ENCODE results near the gene TBC1D10B. TPM values are rescaled to one million over a fixed set of nuclear protein-coding genes. Genes with fewer than 3 reads are reported as not detected.
A peak's percentile ranks its signal among the peaks of the same experiment; 100 is the strongest.

TBC1D10B gene
- total and polyA plus RNA-seq, 9 of the 15 experiments (the other 6 are each of a cell fraction or from before 2014, with no cell fraction given), result 2.2 to 55.4 (median 17.5) TPM

DNA sequence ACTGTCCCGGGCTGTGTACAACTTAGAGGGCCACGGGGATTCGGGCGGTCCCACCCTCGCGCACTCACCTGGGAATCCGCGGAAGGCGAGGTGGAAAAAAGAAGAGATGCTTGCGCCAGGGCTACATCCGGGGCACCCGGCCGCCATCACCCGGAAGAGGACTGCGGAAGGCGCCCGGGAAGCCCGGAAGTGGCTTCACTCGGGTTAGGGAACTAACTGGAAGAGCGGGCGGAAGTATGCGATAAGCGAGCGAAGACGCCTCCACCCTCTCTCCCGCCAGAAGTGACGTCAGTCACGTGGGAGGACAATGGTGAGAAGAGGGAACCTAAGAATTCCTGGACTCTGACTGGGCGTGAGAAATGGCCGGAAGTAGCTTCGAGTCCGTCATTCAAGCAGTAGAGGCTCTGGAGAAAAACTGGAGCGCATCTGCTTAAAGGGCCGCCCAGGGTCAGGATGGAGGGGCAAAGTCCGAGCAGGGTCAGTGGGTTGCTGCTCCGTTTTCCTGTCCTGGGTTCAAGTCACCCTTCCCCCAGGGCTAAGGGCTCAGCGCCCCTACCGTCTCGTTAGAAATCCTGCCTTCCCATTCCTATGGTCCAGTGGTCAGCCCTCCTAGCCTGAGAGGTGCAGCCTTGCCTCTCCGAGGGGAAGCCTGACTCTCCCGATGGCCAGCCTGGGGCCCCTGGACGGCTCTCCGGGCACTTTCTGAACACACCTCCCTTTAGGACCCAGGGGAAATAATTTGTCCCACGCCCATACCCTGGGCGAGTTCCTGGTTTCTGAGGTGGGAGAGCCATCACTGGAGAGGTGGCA, 14.9 kb downstream of the TBC1D10B start, which contains the start of gene CD2BP2 (continued):
- TF ChIP-seq TOE1 (IDR thresholded peaks at IDR 0.05; ENCODE audit: borderline replicate concordance), result peak; percentile 93
- no peak for TF ChIP-seq TOE1 (CRISPR knock-in tag; IDR thresholded peaks at IDR 0.05; ENCODE audit: borderline replicate concordance, low read depth)
- TF ChIP-seq, protein P1, sequence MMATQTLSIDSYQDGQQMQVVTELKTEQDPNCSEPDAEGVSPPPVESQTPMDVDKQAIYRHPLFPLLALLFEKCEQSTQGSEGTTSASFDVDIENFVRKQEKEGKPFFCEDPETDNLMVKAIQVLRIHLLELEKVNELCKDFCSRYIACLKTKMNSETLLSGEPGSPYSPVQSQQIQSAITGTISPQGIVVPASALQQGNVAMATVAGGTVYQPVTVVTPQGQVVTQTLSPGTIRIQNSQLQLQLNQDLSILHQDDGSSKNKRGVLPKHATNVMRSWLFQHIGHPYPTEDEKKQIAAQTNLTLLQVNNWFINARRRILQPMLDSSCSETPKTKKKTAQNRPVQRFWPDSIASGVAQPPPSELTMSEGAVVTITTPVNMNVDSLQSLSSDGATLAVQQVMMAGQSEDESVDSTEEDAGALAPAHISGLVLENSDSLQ (IDR thresholded peaks at IDR 0.05), result peak; percentile 85
- TF ChIP-seq, protein P2, sequence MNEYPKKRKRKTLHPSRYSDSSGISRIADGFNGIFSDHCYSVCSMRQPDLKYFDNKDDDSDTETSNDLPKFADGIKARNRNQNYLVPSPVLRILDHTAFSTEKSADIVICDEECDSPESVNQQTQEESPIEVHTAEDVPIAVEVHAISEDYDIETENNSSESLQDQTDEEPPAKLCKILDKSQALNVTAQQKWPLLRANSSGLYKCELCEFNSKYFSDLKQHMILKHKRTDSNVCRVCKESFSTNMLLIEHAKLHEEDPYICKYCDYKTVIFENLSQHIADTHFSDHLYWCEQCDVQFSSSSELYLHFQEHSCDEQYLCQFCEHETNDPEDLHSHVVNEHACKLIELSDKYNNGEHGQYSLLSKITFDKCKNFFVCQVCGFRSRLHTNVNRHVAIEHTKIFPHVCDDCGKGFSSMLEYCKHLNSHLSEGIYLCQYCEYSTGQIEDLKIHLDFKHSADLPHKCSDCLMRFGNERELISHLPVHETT (CRISPR knock-in tag; conservative IDR thresholded peaks at IDR 0.05 in 1 of 2, IDR thresholded peaks at IDR 0.05 in 1 of 2), result 0 out of 4 replicates have a peak, but pooled peaks of 1 of the 2 experiments have one; percentile 52
- TF ChIP-seq ZNF507 (tag; conservative IDR thresholded peaks at IDR 0.05), result no peak
- TF ChIP-seq SPI1 (IDR thresholded peaks at IDR 0.05; ENCODE audit: borderline replicate concordance, low read depth, low read length), result peak; percentile 57
- TF ChIP-seq, protein P3, sequence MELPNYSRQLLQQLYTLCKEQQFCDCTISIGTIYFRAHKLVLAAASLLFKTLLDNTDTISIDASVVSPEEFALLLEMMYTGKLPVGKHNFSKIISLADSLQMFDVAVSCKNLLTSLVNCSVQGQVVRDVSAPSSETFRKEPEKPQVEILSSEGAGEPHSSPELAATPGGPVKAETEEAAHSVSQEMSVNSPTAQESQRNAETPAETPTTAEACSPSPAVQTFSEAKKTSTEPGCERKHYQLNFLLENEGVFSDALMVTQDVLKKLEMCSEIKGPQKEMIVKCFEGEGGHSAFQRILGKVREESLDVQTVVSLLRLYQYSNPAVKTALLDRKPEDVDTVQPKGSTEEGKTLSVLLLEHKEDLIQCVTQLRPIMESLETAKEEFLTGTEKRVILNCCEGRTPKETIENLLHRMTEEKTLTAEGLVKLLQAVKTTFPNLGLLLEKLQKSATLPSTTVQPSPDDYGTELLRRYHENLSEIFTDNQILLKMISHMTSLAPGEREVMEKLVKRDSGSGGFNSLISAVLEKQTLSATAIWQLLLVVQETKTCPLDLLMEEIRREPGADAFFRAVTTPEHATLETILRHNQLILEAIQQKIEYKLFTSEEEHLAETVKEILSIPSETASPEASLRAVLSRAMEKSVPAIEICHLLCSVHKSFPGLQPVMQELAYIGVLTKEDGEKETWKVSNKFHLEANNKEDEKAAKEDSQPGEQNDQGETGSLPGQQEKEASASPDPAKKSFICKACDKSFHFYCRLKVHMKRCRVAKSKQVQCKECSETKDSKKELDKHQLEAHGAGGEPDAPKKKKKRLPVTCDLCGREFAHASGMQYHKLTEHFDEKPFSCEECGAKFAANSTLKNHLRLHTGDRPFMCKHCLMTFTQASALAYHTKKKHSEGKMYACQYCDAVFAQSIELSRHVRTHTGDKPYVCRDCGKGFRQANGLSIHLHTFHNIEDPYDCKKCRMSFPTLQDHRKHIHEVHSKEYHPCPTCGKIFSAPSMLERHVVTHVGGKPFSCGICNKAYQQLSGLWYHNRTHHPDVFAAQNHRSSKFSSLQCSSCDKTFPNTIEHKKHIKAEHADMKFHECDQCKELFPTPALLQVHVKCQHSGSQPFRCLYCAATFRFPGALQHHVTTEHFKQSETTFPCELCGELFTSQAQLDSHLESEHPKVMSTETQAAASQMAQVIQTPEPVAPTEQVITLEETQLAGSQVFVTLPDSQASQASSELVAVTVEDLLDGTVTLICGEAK (IDR thresholded peaks at IDR 0.05), result peak; percentile 99
- TF ChIP-seq, protein P3 (CRISPR knock-in tag; IDR thresholded peaks at IDR 0.05), result no peak
- TF ChIP-seq TFAM (CRISPR knock-in tag; conservative IDR thresholded peaks at IDR 0.05), result no peak
- no peak; the same call in 1 of the 2 replicates for TF ChIP-seq CC2D1A (IDR thresholded peaks at IDR 0.05)
- TF ChIP-seq ZNF586 (CRISPR knock-in tag; conservative IDR thresholded peaks at IDR 0.05), result no peak
- no peak for TF ChIP-seq RBM17 (IDR thresholded peaks at IDR 0.05; ENCODE audit: borderline replicate concordance, low read depth, low read length)

Data from K562 (cell line).